H1 (cell line): ENCODE results near the gene PIP5K1B.

Source experiments
- CREB1 ChIP-seq: IDR thresholded peaks from 2 replicates; pipeline ENCODE4 v1.6.1; 2012; ENCODE audit warnings: inconsistent platforms
- EZH2 ChIP-seq: fragments of 200-600 bp; sonication (generic); IDR thresholded peaks from 2 replicates; pipeline ENCODE4 v1.7.1; 2012; ENCODE audit warnings: low read depth, mild to moderate bottlenecking, moderate library complexity, low read length, inconsistent platforms; ENCODE audit not compliant: severe bottlenecking
- HDAC6 ChIP-seq: IDR thresholded peaks from one replicate; pipeline ENCODE4 v1.7.1; 2012; ENCODE audit warnings: low read depth, mild to moderate bottlenecking, inconsistent platforms, low read length, moderate library complexity
- KDM1A ChIP-seq: fragments of 200-600, 300-600 bp; sonication (generic); IDR thresholded peaks from 2 replicates; pipeline ENCODE4 v1.7.1; 2016; ENCODE audit warnings: mild to moderate bottlenecking, low read length, borderline replicate concordance
- NANOG ChIP-seq: IDR thresholded peaks from 2 replicates; pipeline ENCODE4 v1.6.1; 2011; ENCODE audit warnings: low read length, low read depth, mild to moderate bottlenecking, inconsistent platforms; ENCODE audit not compliant: insufficient read depth, poor library complexity, severe bottlenecking
- PHF8 ChIP-seq: fragments of 200-600 bp; sonication (generic); conservative IDR thresholded peaks from 2 replicates; pipeline ENCODE4 v1.7.1; 2012; ENCODE audit warnings: low read depth, mild to moderate bottlenecking, inconsistent platforms, low read length, moderate library complexity
- POLR2A ChIP-seq, 2 experiments: IDR thresholded peaks; 1 replicate in 1 of 2; 2 replicates in 1 of 2; pipeline ENCODE4 v1.6.1; 2011; ENCODE audit warnings: low read depth in 2 of 2, low read length in 2 of 2, mild to moderate bottlenecking in 2 of 2; ENCODE audit errors: control extremely low read depth in 1 of 2
- POLR2AphosphoS5 ChIP-seq: IDR thresholded peaks from 2 replicates; pipeline ENCODE4 v1.6.1; 2011; ENCODE audit warnings: low read depth, low read length
- RFX5 ChIP-seq: IDR thresholded peaks from 2 replicates; pipeline ENCODE4 v1.6.1; 2011; ENCODE audit warnings: low read depth, low read length, improper control_type of control experiment, borderline replicate concordance
- SP4 ChIP-seq: IDR thresholded peaks from 2 replicates; pipeline ENCODE4 v1.6.1; 2012; ENCODE audit warnings: low read length, inconsistent platforms
- TAF1 ChIP-seq: IDR thresholded peaks from 2 replicates; pipeline ENCODE4 v1.6.1; 2011; ENCODE audit warnings: mild to moderate bottlenecking, low read depth, low read length
- TCF12 ChIP-seq: IDR thresholded peaks from 2 replicates; pipeline ENCODE4 v1.6.1; 2011; ENCODE audit warnings: low read depth, mild to moderate bottlenecking, low read length
- YY1 ChIP-seq: IDR thresholded peaks from 2 replicates; pipeline ENCODE4 v1.6.1; 2011; ENCODE audit warnings: low read depth, mild to moderate bottlenecking, low read length
- TF ChIP-seq, protein P1 (sequence below), 3 experiments: IDR thresholded peaks; 1 replicate in 2 of 3; 2 replicates in 1 of 3; pipeline versions ENCODE4 v1.5.1 to v1.6.1; 2011; ENCODE audit warnings: low read length in 3 of 3, mild to moderate bottlenecking in 3 of 3, inconsistent platforms in 2 of 3, low read depth in 1 of 3, moderate library complexity in 1 of 3; ENCODE audit not compliant: insufficient read depth in 1 of 3; ENCODE audit errors: control extremely low read depth in 1 of 3

DNA sequence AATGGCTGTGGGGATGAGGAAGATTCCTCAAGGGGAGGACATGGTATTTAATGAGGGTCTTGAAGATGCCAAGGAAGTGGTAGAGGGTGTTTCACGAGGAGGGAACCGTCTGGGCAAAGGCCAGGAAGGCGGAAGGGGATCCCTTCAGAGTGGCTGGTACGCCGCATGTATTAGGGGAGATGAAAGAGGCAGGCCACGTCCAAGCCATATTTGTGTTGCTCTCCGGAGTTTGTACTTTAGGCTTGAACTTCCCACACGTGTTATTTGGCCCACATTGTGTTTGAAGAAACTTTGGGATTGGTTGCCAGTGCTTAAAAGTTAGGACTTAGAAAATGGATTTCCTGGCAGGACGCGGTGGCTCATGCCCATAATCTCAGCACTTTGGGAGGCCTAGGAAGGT is 331.8 kb downstream of the PIP5K1B start:
- no peak for TF ChIP-seq CREB1
- TF ChIP-seq, protein P1, sequence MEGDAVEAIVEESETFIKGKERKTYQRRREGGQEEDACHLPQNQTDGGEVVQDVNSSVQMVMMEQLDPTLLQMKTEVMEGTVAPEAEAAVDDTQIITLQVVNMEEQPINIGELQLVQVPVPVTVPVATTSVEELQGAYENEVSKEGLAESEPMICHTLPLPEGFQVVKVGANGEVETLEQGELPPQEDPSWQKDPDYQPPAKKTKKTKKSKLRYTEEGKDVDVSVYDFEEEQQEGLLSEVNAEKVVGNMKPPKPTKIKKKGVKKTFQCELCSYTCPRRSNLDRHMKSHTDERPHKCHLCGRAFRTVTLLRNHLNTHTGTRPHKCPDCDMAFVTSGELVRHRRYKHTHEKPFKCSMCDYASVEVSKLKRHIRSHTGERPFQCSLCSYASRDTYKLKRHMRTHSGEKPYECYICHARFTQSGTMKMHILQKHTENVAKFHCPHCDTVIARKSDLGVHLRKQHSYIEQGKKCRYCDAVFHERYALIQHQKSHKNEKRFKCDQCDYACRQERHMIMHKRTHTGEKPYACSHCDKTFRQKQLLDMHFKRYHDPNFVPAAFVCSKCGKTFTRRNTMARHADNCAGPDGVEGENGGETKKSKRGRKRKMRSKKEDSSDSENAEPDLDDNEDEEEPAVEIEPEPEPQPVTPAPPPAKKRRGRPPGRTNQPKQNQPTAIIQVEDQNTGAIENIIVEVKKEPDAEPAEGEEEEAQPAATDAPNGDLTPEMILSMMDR (IDR thresholded peaks at IDR 0.05; ENCODE audit: control extremely low read depth in 1 of 3, insufficient read depth in 1 of 3, low read depth in 1 of 3, low read length in 3 of 3) = no peak
- TF ChIP-seq TCF12 = no peak
- TF ChIP-seq KDM1A = no peak
- no peak for TF ChIP-seq EZH2
- TF ChIP-seq HDAC6 = no peak
- TF ChIP-seq POLR2AphosphoS5 = no peak
- TF ChIP-seq POLR2A (IDR thresholded peaks at IDR 0.05; ENCODE audit: control extremely low read depth in 1 of 2, low read depth in 2 of 2, low read length in 2 of 2) = no peak
- no peak for TF ChIP-seq NANOG
- no peak for TF ChIP-seq RFX5
- TF ChIP-seq PHF8 = no peak
- no peak for TF ChIP-seq YY1
- no peak for TF ChIP-seq TAF1
- no peak for TF ChIP-seq SP4
